NCI-H524 treated with DMSO at 0.1 percent for 48 hours (cell line): ENCODE data around the gene TTC28.

ENCODE experiments used
- DNase-seq: peaks from one replicate; lab custom pipeline; 2025; lab: John Stamatoyannopoulos, UW

Gene TTC28

GRCh38 chr22:27988704-27989103 is 690.9 kb downstream of the TTC28 start:
- DNase-seq: no peak

GRCh38 chr22:27987557-27987956 is 692.1 kb downstream of the TTC28 start:
- DNase-seq: no peak

- no peak for DNase-seq
These were observed 692.7 kb downstream of the TTC28 start for GRCh38 chr22:27986937-27987336.

- no peak for DNase-seq
These were observed 693.2 kb downstream of the TTC28 start for GRCh38 chr22:27986459-27986858.

- no peak for DNase-seq
These were observed 694.0 kb downstream of the TTC28 start for GRCh38 chr22:27985323-27986275.

- DNase-seq: no peak
These were observed 694.9 kb downstream of the TTC28 start for GRCh38 chr22:27984723-27985122.

- DNase-seq: no peak
These were observed 695.5 kb downstream of the TTC28 start for GRCh38 chr22:27984001-27984695.

- DNase-seq: no peak
These were observed 696.3 kb downstream of the TTC28 start for GRCh38 chr22:27983361-27983791.

- DNase-seq: no peak
These were observed 696.9 kb downstream of the TTC28 start for GRCh38 chr22:27982630-27983180.

- no peak for DNase-seq
These were observed 697.5 kb downstream of the TTC28 start for GRCh38 chr22:27982106-27982505.

GRCh38 chr22:27980424-27981148 is 699.1 kb downstream of the TTC28 start:
- no peak for DNase-seq

- no peak for DNase-seq
These were observed 700.8 kb downstream of the TTC28 start for GRCh38 chr22:27978802-27979201.

- DNase-seq: no peak
These were observed 701.3 kb downstream of the TTC28 start for GRCh38 chr22:27978317-27978716.

- no peak for DNase-seq
These were observed 703.1 kb downstream of the TTC28 start for GRCh38 chr22:27976586-27976985.

- DNase-seq: no peak
These were observed 704.1 kb downstream of the TTC28 start for GRCh38 chr22:27975381-27976013.

GRCh38 chr22:27973846-27974245 is 705.8 kb downstream of the TTC28 start:
- no peak for DNase-seq

GRCh38 chr22:27972732-27973698 is 706.6 kb downstream of the TTC28 start:
- DNase-seq: no peak

- no peak for DNase-seq
These were observed 707.7 kb downstream of the TTC28 start for GRCh38 chr22:27971926-27972325.

GRCh38 chr22:27970596-27971220 is 708.9 kb downstream of the TTC28 start:
- DNase-seq: no peak
